Stimulated activated CD8-positive, alpha-beta memory T cell treated with anti-CD3 and anti-CD28 coated beads, Interleukin-4, amount 100 ng/mL, for 4 hours (primary cell): ENCODE measurements around the gene ABHD11.
"Not testable (repeated sequence)": the region's sequence is repeated elsewhere in the genome, so short reads cannot be mapped to it uniquely, and the experiment has no call there.

Experiments
- DNase-seq, 2 donors: peaks; one replicate each; pipeline ENCODE4 v3.0.0-alpha.2; 2020; ENCODE audit warnings: low read depth in 2 of 2, low spot score in 1 of 2

ABHD11 gene

GRCh38 chr7:73738612-73739386 lies at the start of gene ABHD11:
ABHD11 (minus strand) TSS chr7:73738802; CDS start chr7:73738770, 32 bp downstream.
- DNase-seq = peak; percentile 98 to 100

- DNase-seq = not testable (repeated sequence)
Observed at GRCh38 chr7:73787786-73788048, 49.1 kb upstream of the ABHD11 start.

- no peak for DNase-seq
Observed at GRCh38 chr7:73786588-73786987, 48.0 kb upstream of the ABHD11 start.

- DNase-seq = no peak
Observed at GRCh38 chr7:73779517-73779916, 40.9 kb upstream of the ABHD11 start.

- no peak for DNase-seq
Observed at GRCh38 chr7:73778801-73779389, 40.3 kb upstream of the ABHD11 start.

GRCh38 chr7:73774923-73775322 lies 36.3 kb upstream of the ABHD11 start:
- no peak for DNase-seq

- DNase-seq = no peak
Observed at GRCh38 chr7:73773700-73774517, 35.3 kb upstream of the ABHD11 start.

GRCh38 chr7:73770860-73771670 lies 32.5 kb upstream of the ABHD11 start:
- no peak for DNase-seq

GRCh38 chr7:73770002-73770859 lies 31.6 kb upstream of the ABHD11 start, which contains the start of gene CLDN3:
CLDN3 (minus strand) TSS chr7:73770270; CDS start chr7:73770049, 221 bp downstream.
- DNase-seq = no peak

GRCh38 chr7:73769481-73770001 lies 30.9 kb upstream of the ABHD11 start:
- no peak for DNase-seq

- no peak for DNase-seq
Observed at GRCh38 chr7:73768641-73769480, 30.3 kb upstream of the ABHD11 start.

- DNase-seq = no peak
Observed at GRCh38 chr7:73766556-73767229, 28.1 kb upstream of the ABHD11 start.

- no peak for DNase-seq
Observed at GRCh38 chr7:73762659-73762999, 24.0 kb upstream of the ABHD11 start.

GRCh38 chr7:73761854-73762658 lies 23.5 kb upstream of the ABHD11 start:
- no peak for DNase-seq

- DNase-seq = no peak
Observed at GRCh38 chr7:73758581-73759138, 20.1 kb upstream of the ABHD11 start.

- no peak for DNase-seq
Observed at GRCh38 chr7:73749931-73750776, 11.6 kb upstream of the ABHD11 start.

GRCh38 chr7:73746378-73746777 lies 7.8 kb upstream of the ABHD11 start:
- no peak for DNase-seq
